Upper lobe of left lung (tissue), 6 donors: ENCODE results near the gene STAG3. TPM values are rescaled to one million over a fixed set of nuclear protein-coding genes. Genes with fewer than 3 reads are reported as not detected.
A peak's percentile ranks its signal among the peaks of the same experiment; 100 is the strongest.
"Not testable (repeated sequence)": the region's sequence is repeated elsewhere in the genome, so short reads cannot be mapped to it uniquely, and the experiment has no call there.

Experiments used
- ATAC-seq, 2 donors: fragments of 200-7000 bp; cut with Tn5 transposase; one replicate each; pipeline ENCODE4 v1.9.1; 2022; ENCODE audit warnings: mild to moderate bottlenecking in 2 of 2, moderate library complexity in 2 of 2; ENCODE audit not compliant: low FRiP score in 2 of 2
- DNase-seq, 2 donors: peaks; one replicate each; pipeline ENCODE4 v3.0.0-alpha.2; 2019 to 2020
- H3K27ac ChIP-seq, 4 donors: fragments of 200-600 bp; sonication (generic); one replicate each; pipeline ENCODE4 v1.5.1; 2016 to 2019
- H3K27me3 ChIP-seq, 4 donors: fragments of 200-600 bp; sonication (generic); one replicate each; pipeline ENCODE4 v1.5.1; 2017 to 2019
- H3K36me3 ChIP-seq, 4 donors: fragments of 200-600 bp; sonication (generic); one replicate each; pipeline ENCODE4 v1.5.1; 2016 to 2019
- H3K4me1 ChIP-seq, 4 donors: fragments of 200-600 bp; sonication (generic); one replicate each; pipeline ENCODE4 v1.5.1; 2018 to 2019
- H3K4me3 ChIP-seq, 4 donors: fragments of 200-600 bp; sonication (generic); one replicate each; pipeline ENCODE4 v1.5.1; 2017 to 2019; ENCODE audit warnings: mild to moderate bottlenecking in 2 of 4, moderate library complexity in 1 of 4
- H3K9me3 ChIP-seq, 4 donors: fragments of 200-600 bp; sonication (generic); one replicate each; pipeline ENCODE4 v1.5.1; 2018 to 2019
- EP300 ChIP-seq, 4 donors: sonication (generic); formaldehyde crosslinking; IDR thresholded peaks; one replicate each; pipeline ENCODE4 v1.5.1; 2017; ENCODE audit warnings: antibody characterized with exemption in 4 of 4, control low read depth in 2 of 4
- POLR2A ChIP-seq, 4 donors: fragments of 450-650 bp; IDR thresholded peaks; one replicate each; pipeline ENCODE4 v1.5.1; 2016 to 2017; ENCODE audit warnings: antibody characterized with exemption in 4 of 4, mild to moderate bottlenecking in 2 of 4
- POLR2AphosphoS5 ChIP-seq, 2 donors: sonication (generic); formaldehyde crosslinking; IDR thresholded peaks; one replicate each; pipeline ENCODE4 v1.5.1; 2017; ENCODE audit warnings: antibody characterized with exemption in 2 of 2
- WGBS, 2 donors: methylation state at CpG; one replicate each; pipeline ENCODE4 v1.1.5; 2017 to 2018; 5-methylcytosine and 5-hydroxymethylcytosine counted together
- total RNA-seq, 6 donors: library from RNA; depleted of rRNA in 4 of 6; stranded (reverse); fragments of >200 nt in 4 of 6; gene quantifications; one replicate each; pipeline versions ENCODE4 v1.1.0 to v1.2.1, GENCODE V29; 2016 to 2021
- TF ChIP-seq, protein P1 (sequence below), 6 experiments: fragments of 450-650 bp in 4 of 6; fragments of 200-600 bp in 2 of 6; sonication (generic) in 2 of 6; IDR thresholded peaks; one replicate each; pipeline ENCODE4 v1.5.1; 2016 to 2019; ENCODE audit warnings: antibody characterized with exemption in 6 of 6
- donor health status: DM: no; HTN: no; CAD: no; lungs with moderate emphysema.
- donor health status: DM: no; HTN: yes; CAD: no; lungs with severe emphysema.

Gene STAG3
- total RNA-seq, 6 donors from 2014 or later, result 1.5 to 5.2 (median 2.8) TPM; not detected in 1

DNA sequence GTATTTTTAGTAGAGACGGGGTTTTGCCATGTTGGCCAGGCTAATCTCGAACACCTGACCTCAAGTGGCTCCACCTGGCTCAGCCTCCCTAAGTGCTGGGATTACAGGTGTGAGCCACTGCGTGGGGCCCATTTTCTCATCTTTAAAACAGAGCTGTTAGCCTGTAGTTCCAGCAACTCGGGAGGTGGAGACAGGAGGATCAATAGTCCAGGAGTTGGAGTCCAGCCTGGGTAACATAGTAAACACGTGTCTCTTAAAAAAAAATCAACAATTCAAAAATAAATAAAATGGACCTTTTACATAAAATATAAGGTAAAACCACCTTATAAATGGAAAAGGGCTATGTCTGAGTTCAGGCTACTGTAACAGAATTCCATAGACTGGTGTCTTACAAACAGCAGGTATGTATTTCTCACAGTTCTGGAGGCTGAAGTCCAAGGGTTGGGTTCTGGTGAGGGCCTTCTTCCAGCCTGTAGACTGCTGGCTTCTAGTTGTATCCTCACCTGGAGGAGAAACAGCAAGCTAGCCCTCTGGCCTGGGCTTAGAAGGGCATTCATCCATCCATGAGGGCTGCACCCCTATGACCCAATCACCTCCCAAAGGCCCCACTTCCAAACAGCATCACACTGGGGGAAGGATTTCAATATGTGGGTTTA lies 35.0 kb downstream of the STAG3 start:
- peaks cover 0 to 5% (median 0%) of the 10 kb centered on the region in 4 donors for H3K4me1 ChIP-seq
- WGBS, 2 donors, result 84 to 89% methylated on average over 5 of the region's 5 CpGs
- no peaks in the 10 kb centered on the region for H3K27me3 ChIP-seq
- ATAC-seq (no peak), DNase-seq (no peak)
- no peaks in the 10 kb centered on the region for H3K9me3 ChIP-seq
- TF ChIP-seq, protein P1, sequence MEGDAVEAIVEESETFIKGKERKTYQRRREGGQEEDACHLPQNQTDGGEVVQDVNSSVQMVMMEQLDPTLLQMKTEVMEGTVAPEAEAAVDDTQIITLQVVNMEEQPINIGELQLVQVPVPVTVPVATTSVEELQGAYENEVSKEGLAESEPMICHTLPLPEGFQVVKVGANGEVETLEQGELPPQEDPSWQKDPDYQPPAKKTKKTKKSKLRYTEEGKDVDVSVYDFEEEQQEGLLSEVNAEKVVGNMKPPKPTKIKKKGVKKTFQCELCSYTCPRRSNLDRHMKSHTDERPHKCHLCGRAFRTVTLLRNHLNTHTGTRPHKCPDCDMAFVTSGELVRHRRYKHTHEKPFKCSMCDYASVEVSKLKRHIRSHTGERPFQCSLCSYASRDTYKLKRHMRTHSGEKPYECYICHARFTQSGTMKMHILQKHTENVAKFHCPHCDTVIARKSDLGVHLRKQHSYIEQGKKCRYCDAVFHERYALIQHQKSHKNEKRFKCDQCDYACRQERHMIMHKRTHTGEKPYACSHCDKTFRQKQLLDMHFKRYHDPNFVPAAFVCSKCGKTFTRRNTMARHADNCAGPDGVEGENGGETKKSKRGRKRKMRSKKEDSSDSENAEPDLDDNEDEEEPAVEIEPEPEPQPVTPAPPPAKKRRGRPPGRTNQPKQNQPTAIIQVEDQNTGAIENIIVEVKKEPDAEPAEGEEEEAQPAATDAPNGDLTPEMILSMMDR (IDR thresholded peaks at IDR 0.05), result no peak
- no peak for TF ChIP-seq POLR2AphosphoS5 (IDR thresholded peaks at IDR 0.05)
- TF ChIP-seq POLR2A (IDR thresholded peaks at IDR 0.05), result no peak
- TF ChIP-seq EP300 (IDR thresholded peaks at IDR 0.05), result no peak
- no peak overlapping the region for H3K4me3 ChIP-seq
- H3K27ac ChIP-seq, result no peak overlapping the region
- H3K36me3 ChIP-seq, result no peaks in the 10 kb centered on the region

DNA sequence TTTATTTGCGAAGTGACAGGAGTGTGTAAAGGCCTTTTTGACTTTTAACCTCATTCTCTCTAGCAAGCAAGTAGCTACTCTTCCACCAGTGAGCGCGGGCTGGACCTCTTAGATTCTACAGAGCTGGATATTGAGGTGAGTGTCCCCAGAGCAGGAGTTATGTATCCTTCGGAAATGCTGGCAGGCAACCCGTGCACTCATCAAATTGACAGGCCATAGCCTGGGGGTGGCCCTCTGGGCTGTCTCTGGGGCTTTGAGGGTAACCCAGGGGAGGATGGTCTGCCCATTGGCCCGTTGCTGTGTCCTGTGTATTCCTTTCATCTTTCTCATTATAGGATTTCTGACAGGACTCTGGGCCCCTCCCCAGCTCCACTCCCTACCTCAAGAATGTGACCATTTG lies 36.0 kb downstream of the STAG3 start:
- H3K4me3 ChIP-seq, result no peak overlapping the region
- H3K4me1 ChIP-seq, result peaks cover 0 to 5% (median 0%) of the 10 kb centered on the region in 4 donors
- no peaks in the 10 kb centered on the region for H3K9me3 ChIP-seq
- H3K27me3 ChIP-seq, result no peaks in the 10 kb centered on the region
- no peak overlapping the region for H3K27ac ChIP-seq
- H3K36me3 ChIP-seq, result no peaks in the 10 kb centered on the region
- TF ChIP-seq, protein P1 (IDR thresholded peaks at IDR 0.05), result no peak
- TF ChIP-seq POLR2A (IDR thresholded peaks at IDR 0.05), result no peak
- WGBS, 2 donors, result 69 to 73% methylated on average over 4 to 6 of the region's 6 CpGs
- DNase-seq (no peak), ATAC-seq (no peak)

DNA sequence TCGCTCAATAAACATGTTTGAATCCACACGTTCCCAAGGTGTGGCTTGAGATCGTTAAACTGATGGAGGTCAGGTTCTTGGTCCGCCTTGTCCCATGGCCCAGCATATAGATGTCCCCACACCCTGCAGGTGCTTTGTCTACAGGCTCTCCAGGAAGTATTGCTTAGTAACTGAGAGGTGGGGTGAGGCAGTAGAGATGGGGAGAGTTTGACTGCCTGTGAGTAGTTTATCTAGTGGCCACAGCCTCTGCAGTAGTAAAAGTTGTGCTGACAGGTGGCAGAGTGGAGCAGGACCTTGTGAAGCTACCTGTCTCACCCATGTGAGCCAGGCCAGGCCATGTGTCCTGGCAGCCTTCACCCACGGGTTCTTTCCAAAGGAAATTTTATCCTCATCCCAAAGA lies 36.6 kb downstream of the STAG3 start:
- H3K4me1 ChIP-seq, H3K9me3 ChIP-seq, ATAC-seq, H3K36me3 ChIP-seq, H3K27ac ChIP-seq, DNase-seq, H3K27me3 ChIP-seq, H3K4me3 ChIP-seq: not testable (repeated sequence)
- WGBS, 2 donors, result 86 to 89% methylated on average over 5 of the region's 5 CpGs

DNA sequence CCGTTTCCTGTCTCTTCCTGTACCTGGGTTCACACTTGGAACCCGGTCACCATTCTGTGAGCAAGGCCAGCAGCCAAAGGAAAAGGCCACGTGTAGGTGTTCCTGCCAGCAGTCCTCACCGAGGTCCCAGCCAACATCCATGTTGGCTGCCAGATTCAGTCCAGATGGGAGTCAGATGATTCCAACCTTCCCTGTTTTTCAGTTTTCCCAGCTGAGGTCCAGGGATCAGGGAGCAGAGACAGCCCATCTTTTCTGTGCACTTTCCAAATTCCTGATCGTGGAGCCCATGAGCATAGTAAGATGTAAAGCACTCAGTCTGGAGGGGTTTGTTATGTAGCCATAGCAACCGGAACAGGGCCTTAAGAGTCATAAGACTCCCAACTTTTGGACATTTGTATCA lies 38.2 kb downstream of the STAG3 start:
- H3K9me3 ChIP-seq, result no peaks in the 10 kb centered on the region
- TF ChIP-seq, protein P1 (IDR thresholded peaks at IDR 0.05), result no peak
- TF ChIP-seq EP300 (IDR thresholded peaks at IDR 0.05) (no peak), POLR2A (IDR thresholded peaks at IDR 0.05) (no peak), POLR2AphosphoS5 (IDR thresholded peaks at IDR 0.05) (no peak)

DNA sequence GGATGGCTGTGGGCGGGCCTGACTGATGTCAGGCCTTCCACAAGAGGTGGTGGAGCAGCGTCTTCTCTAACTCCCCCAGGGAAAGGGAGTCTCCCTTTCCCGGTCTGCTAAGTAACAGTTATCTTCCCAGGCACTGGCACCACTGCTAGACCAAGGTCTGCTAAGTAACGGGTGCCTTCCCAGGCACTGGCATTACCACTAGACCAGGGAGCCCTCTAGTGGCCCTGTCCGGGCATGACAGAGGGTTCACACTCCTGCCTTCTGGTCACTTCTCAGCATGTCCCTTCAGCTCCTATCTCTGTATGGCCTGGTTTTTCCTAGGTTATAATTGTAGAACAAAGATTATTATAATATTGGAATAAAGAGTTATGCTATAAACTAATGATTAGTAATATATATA lies 40.2 kb downstream of the STAG3 start:
- H3K4me1 ChIP-seq, H3K27me3 ChIP-seq, H3K4me3 ChIP-seq, H3K9me3 ChIP-seq: not testable (repeated sequence)
- Histone ChIP-seq H3K36me3 (peaks cover 0 to 12% (median 4%) of the 10 kb centered on the region in 4 donors), H3K27ac (peak overlapping the region in 1 of 4 donors; percentile 52)
- WGBS, 2 donors, result 0% methylated on average over 1 of the region's 5 CpGs; no CpG with 5 or more reads in 1 of the 2 donors
- TF ChIP-seq, protein P1 (IDR thresholded peaks at IDR 0.05), result peak in 3 of 6 experiments; percentile 33 to 62 (median 51)
- ATAC-seq (peak in 1 of 2 donors; percentile 55), DNase-seq (peak in 1 of 2 donors; percentile 86)

More for the DNA sequence above, 38.2 kb downstream of the STAG3 start:
- Histone ChIP-seq H3K4me3 (no peak overlapping the region), H3K4me1 (no peaks in the 10 kb centered on the region), H3K36me3 (peaks cover 0 to 3% (median 0%) of the 10 kb centered on the region in 4 donors), H3K27me3 (no peaks in the 10 kb centered on the region), H3K27ac (no peak overlapping the region)
- DNase-seq (no peak), ATAC-seq (peak in 1 of 2 donors; percentile 61)
- 50 to 55% methylated on average over 6 of the region's 6 CpGs for WGBS, 2 donors
